Measurements from ENCODE around the gene CNTNAP5.

Gene CNTNAP5

GRCh38 chr2:124308319-124309062, 283.4 kb downstream of the CNTNAP5 start:
- in situ Hi-C loops (cut with HindIII; ENCODE audit: low pct_ligation_motif_present, low sequenced_read_pairs) = no loop called here
- H3K36me3 ChIP-seq (replicated peaks) = no peaks in the 10 kb centered on the region
- no peak overlapping the region for H3K4me3 ChIP-seq (ENCODE audit: low read depth, low read length)
- no peak for TF ChIP-seq CTCF (IDR thresholded peaks at IDR 0.05; ENCODE audit: low read depth, low read length, missing control alignments)
- no peak for DNase-seq
- H3K27me3 ChIP-seq (replicated peaks) = no peaks in the 10 kb centered on the region
- H3K27ac ChIP-seq = no peak overlapping the region

- no peaks in the 10 kb centered on the region for H3K27me3 ChIP-seq (replicated peaks)
- H3K27ac ChIP-seq = no peak overlapping the region
- no peak for DNase-seq
- H3K36me3 ChIP-seq (replicated peaks) = no peaks in the 10 kb centered on the region
- no peak for TF ChIP-seq CTCF (IDR thresholded peaks at IDR 0.05; ENCODE audit: low read depth, low read length, missing control alignments)
- in situ Hi-C loops (cut with HindIII; ENCODE audit: low pct_ligation_motif_present, low sequenced_read_pairs) = no loop called here
- H3K4me3 ChIP-seq (ENCODE audit: low read depth, low read length) = no peak overlapping the region
These were observed 284.6 kb downstream of the CNTNAP5 start for GRCh38 chr2:124309563-124310138.

GRCh38 chr2:124310671-124311070, 285.6 kb downstream of the CNTNAP5 start:
- DNase-seq = no peak
- no peak for TF ChIP-seq CTCF (IDR thresholded peaks at IDR 0.05; ENCODE audit: low read depth, low read length, missing control alignments)
- no peaks in the 10 kb centered on the region for H3K27me3 ChIP-seq (replicated peaks)
- no peaks in the 10 kb centered on the region for H3K36me3 ChIP-seq (replicated peaks)
- in situ Hi-C loops (cut with HindIII; ENCODE audit: low pct_ligation_motif_present, low sequenced_read_pairs) = no loop called here
- H3K4me3 ChIP-seq (ENCODE audit: low read depth, low read length) = no peak overlapping the region
- H3K27ac ChIP-seq = no peak overlapping the region

- no peaks in the 10 kb centered on the region for H3K36me3 ChIP-seq (replicated peaks)
- no peak overlapping the region for H3K27ac ChIP-seq
- in situ Hi-C loops (cut with HindIII; ENCODE audit: low pct_ligation_motif_present, low sequenced_read_pairs) = no loop called here
- DNase-seq = no peak
- no peaks in the 10 kb centered on the region for H3K27me3 ChIP-seq (replicated peaks)
- no peak overlapping the region for H3K4me3 ChIP-seq (ENCODE audit: low read depth, low read length)
- no peak for TF ChIP-seq CTCF (IDR thresholded peaks at IDR 0.05; ENCODE audit: low read depth, low read length, missing control alignments)
These were observed 289.0 kb downstream of the CNTNAP5 start for GRCh38 chr2:124314084-124314483.

DNA sequence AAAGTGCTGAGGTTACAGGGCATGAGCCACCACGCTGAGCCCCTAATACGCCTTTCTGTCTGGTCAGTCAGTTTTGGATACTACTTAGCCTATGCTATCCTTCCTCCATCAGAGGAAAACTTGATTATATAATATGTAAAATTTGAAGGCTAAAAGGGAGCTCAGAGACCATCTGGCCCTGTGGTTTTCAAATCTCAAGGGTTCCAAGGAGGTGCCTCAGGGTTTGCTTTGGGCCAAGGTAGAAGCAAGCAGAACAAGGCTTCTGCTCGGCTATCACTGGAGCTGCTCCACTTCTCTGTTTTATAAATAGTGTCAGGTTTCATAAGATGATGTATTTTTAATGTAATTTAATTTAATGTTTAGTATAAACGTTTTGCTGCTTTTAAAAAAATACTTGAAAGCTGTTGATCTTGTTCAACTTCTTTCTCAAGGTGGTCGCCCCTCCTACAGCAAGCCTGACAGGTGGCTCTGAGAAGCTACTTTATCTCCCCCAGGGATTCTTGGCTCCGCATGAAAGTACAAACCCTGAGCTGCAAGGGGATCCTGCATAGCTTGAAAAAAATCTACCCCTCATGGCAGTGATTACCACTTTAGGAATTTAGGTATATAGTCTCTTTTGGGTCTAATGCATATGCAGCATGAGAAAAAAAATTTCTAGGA, 290.3 kb downstream of the CNTNAP5 start:
- Histone ChIP-seq H3K27me3 (replicated peaks) (no peaks in the 10 kb centered on the region), H3K36me3 (replicated peaks) (no peaks in the 10 kb centered on the region), H3K4me3 (ENCODE audit: low read depth, low read length) (no peak overlapping the region), H3K27ac (no peak overlapping the region)
- TF ChIP-seq CTCF (IDR thresholded peaks at IDR 0.05; ENCODE audit: low read depth, low read length, missing control alignments) = no peak
- DNase-seq = no peak
- in situ Hi-C loops (cut with HindIII; ENCODE audit: low pct_ligation_motif_present, low sequenced_read_pairs) = no loop called here

Measured in brain microvascular endothelial cell (primary cell).